IMR-90 (cell line): Measurements from ENCODE around the gene THOC6.

Source experiments
- BHLHE40 ChIP-seq: fragments of 150-350 bp; IDR thresholded peaks from 2 replicates; pipeline ENCODE4 v1.6.1; 2016; ENCODE audit warnings: mild to moderate bottlenecking, low read depth, low read length
- CEBPB ChIP-seq: IDR thresholded peaks from 2 replicates; pipeline ENCODE4 v1.6.1; 2012; ENCODE audit warnings: low read depth, low read length, improper control_type of control experiment
- MAZ ChIP-seq: IDR thresholded peaks from 2 replicates; pipeline ENCODE4 v1.6.1; 2012; ENCODE audit warnings: low read depth, mild to moderate bottlenecking, low read length, improper control_type of control experiment, moderate library complexity, borderline replicate concordance
- MXI1 ChIP-seq: IDR thresholded peaks from 2 replicates; pipeline ENCODE4 v1.6.1; 2012; ENCODE audit warnings: low read depth, mild to moderate bottlenecking, low read length, moderate library complexity, borderline replicate concordance
- NFE2L2 ChIP-seq: fragments of 150-350 bp; IDR thresholded peaks from 2 replicates; pipeline ENCODE4 v1.6.1; 2016; ENCODE audit warnings: low read depth, mild to moderate bottlenecking, low read length
- POLR2A ChIP-seq: IDR thresholded peaks from 2 replicates; pipeline ENCODE4 v1.6.1; 2012; ENCODE audit warnings: mild to moderate bottlenecking, low read depth, low read length
- RAD21 ChIP-seq: IDR thresholded peaks from 2 replicates; pipeline ENCODE4 v1.6.1; 2012; ENCODE audit warnings: low read length, improper control_type of control experiment
- RCOR1 ChIP-seq: IDR thresholded peaks from 2 replicates; pipeline ENCODE4 v1.6.1; 2012; ENCODE audit warnings: mild to moderate bottlenecking, low read length, improper control_type of control experiment; ENCODE audit not compliant: insufficient replicate concordance
- RFX5 ChIP-seq: IDR thresholded peaks from 2 replicates; pipeline ENCODE4 v1.8.0; 2012; ENCODE audit warnings: low read depth, mild to moderate bottlenecking, low read length, moderate library complexity
- TF ChIP-seq, protein P1 (sequence below): conservative IDR thresholded peaks from 2 replicates; pipeline ENCODE4 v1.5.1; 2012; ENCODE audit warnings: mild to moderate bottlenecking, low read depth, low read length, improper control_type of control experiment
- TF ChIP-seq, protein P2 (sequence below): fragments of 150-350 bp; IDR thresholded peaks from 2 replicates; pipeline ENCODE4 v1.6.1; 2016; ENCODE audit warnings: low read depth, mild to moderate bottlenecking, low read length, moderate library complexity, borderline replicate concordance
- TF ChIP-seq, protein P3 (sequence below): fragments of 150-350 bp; IDR thresholded peaks from 2 replicates; pipeline ENCODE4 v1.6.1; 2017; ENCODE audit warnings: mild to moderate bottlenecking, antibody characterized with exemption, low read length, low read depth

DNA sequence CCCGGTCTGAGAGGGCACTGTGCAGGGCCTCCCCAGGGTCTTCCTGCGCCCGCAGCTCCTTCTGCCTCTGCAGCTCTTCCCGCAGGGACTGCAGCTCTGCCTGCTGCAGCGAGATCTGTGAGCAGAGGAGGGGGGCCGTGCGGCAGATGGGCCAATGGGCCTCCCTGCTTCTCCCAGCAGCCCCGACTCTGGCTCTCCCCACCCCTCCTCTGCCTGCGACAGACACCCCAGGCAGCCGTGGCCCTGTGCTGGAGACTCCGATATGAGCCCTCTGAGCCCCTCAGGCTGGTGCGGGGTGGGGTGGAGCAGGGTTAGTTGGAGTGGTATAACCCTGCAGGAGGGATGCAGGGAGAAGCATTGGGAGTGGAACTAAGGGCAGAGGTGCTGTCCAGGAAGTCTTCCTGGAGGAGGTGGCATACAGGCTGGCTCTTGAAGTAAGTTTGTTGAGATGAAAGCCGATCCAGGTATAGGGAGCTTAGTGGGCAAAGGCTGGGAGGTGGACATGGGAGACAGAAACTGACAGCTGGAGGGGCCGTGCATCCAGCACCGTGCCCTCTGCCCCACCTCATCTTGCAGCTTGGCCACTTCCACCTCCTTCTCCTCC, 5.0 kb downstream of the THOC6 start:
- TF ChIP-seq, protein P1, sequence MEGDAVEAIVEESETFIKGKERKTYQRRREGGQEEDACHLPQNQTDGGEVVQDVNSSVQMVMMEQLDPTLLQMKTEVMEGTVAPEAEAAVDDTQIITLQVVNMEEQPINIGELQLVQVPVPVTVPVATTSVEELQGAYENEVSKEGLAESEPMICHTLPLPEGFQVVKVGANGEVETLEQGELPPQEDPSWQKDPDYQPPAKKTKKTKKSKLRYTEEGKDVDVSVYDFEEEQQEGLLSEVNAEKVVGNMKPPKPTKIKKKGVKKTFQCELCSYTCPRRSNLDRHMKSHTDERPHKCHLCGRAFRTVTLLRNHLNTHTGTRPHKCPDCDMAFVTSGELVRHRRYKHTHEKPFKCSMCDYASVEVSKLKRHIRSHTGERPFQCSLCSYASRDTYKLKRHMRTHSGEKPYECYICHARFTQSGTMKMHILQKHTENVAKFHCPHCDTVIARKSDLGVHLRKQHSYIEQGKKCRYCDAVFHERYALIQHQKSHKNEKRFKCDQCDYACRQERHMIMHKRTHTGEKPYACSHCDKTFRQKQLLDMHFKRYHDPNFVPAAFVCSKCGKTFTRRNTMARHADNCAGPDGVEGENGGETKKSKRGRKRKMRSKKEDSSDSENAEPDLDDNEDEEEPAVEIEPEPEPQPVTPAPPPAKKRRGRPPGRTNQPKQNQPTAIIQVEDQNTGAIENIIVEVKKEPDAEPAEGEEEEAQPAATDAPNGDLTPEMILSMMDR = no peak
- TF ChIP-seq MAZ = no peak
- TF ChIP-seq RCOR1 = no peak
- TF ChIP-seq, protein P2, sequence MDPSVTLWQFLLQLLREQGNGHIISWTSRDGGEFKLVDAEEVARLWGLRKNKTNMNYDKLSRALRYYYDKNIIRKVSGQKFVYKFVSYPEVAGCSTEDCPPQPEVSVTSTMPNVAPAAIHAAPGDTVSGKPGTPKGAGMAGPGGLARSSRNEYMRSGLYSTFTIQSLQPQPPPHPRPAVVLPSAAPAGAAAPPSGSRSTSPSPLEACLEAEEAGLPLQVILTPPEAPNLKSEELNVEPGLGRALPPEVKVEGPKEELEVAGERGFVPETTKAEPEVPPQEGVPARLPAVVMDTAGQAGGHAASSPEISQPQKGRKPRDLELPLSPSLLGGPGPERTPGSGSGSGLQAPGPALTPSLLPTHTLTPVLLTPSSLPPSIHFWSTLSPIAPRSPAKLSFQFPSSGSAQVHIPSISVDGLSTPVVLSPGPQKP = no peak
- TF ChIP-seq POLR2A = peak; percentile 11
- TF ChIP-seq, protein P3, sequence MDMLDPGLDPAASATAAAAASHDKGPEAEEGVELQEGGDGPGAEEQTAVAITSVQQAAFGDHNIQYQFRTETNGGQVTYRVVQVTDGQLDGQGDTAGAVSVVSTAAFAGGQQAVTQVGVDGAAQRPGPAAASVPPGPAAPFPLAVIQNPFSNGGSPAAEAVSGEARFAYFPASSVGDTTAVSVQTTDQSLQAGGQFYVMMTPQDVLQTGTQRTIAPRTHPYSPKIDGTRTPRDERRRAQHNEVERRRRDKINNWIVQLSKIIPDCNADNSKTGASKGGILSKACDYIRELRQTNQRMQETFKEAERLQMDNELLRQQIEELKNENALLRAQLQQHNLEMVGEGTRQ = no peak
- TF ChIP-seq RAD21 = no peak
- TF ChIP-seq CEBPB = no peak
- no peak for TF ChIP-seq NFE2L2
- no peak for TF ChIP-seq MXI1
- TF ChIP-seq BHLHE40 = no peak
- no peak for TF ChIP-seq RFX5
